Glomerular visceral epithelial cell (primary cell): ENCODE data around the gene SLC25A41.
A peak's percentile ranks its signal among the peaks of the same experiment; 100 is the strongest.

Experiments
- DNase-seq: peaks from one replicate; pipeline ENCODE4 v3.0.0-alpha.2; 2016; ENCODE audit errors: extremely low spot score

Gene SLC25A41

DNA sequence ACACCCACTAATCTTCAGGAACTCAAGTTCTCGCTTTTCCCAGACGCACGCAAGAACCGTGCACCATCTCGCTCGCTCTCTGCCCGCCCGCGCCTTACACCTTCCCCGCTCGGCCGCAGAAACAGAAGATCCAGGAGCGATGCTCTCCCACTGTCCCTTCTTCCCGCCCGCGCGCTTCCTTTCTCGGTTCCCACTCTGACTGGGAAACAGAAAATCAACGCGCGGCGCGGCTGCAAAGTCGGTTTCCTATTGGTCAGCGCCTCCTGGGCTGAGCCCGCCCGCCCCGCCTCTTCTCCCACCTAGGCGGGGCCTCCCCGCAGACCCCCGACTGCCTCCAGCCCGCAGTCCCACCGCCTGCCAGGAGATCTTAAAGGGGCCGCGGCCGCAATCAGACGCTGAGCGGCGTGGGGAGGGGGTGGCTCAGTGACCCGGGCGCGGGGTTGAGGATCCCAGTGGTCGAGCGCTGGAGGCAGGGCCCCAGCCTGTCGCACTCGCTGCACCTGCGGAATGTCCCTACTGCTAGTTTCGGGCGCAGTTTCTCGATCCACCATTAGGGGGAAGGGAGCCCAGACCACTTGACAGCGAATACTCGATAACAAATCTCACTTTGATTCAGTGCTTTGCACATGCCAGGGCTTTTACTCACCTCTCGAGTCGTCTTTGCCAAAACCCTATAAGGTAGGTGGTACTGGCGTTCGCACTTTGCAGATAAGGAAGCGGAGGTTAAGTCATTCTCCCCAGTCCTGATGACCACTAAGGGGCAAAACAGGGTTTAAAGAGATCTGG is 26.7 kb upstream of the SLC25A41 start:
- DNase-seq = peak; percentile 98

GRCh38 chr19:6459262-6460098 is 25.9 kb upstream of the SLC25A41 start, which contains the start of gene SLC25A23:
SLC25A23 (minus strand) TSS chr19:6459792; CDS start chr19:6459628, 164 bp downstream.
- peak; percentile 81 for DNase-seq

DNA sequence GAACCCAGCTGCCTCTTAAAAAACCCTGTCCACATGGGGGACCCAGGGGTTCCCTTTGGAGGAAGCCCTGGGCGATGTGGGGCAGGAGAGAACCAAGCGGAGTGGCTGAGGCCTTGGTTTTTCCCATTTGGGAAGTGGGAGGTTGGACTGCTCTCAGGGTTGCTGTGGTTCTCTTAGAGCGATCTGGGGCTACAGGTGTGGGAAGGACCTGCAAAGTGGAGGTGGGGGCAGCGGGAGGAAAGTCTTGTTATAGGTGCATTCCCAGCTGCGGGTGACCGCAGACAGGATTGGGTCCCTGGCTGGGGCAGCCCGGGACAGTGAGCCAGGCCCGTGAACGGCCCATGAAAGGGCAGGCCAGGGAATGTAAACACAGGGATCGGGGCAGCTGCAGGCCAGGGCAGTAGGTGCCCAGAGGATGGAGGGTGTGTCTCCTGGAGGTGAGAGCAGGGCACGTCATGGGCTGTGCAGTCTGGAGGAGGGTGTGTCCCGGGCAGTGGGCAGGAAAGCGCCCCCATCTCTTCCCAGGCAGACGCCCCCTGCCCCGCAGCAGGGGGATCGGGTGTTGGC is 25.2 kb upstream of the SLC25A41 start:
- DNase-seq = no peak

DNA sequence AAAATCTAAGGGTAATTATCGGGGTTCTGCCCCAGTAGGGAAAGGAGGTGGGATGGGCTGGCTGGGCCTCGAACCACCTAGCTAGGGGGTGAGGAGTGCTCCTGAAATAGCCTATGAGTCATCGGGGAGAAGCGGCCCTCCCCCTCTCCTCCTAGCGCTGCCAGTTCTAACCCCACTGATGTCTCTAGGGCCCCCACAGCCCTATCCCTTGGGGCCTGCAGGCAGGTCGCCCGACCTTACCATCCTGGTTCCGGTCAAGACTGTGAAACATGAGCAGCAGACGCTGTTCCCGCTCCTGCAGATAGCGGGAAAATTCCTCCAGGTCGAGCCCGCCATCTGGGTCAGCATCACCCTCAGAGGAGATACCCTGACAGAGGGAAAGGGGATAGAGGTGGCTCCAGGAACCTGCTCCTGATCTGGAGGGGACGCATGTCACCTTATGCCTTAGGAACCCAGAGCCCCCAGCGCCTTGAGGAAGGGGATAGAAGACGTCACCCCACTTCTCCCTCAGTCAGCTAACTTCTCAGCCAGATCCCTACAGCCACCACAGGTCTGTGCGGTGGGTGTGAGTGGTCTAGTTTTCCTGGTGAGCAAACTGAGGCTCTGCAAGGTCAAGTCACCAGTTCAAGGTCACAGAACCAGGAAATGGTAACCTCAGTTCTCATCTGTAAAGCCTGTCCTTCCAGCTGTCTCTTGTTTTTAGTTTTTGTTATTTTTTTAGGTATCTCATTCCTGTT is 24.6 kb upstream of the SLC25A41 start:
- no peak for DNase-seq

DNA sequence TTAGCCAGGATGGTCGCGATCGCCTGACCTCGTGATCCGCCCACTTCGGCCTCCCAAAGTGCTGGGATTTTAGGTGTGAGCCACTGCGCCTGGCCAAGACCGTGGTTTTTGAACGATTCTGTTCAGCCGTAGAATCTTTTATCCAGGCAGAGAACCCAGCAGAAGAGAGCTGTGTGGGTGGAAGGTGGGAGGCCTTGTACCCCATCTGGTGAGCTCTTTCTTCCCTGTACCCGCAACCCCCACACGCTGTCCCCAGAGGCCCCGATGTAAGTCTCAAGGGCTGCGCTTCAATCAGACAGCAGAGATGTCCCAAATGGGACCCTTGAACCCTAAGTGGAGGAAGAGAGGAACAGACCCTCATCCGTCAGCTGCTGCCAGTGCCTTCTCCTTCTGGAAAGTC is 22.4 kb upstream of the SLC25A41 start:
- DNase-seq = no peak

DNA sequence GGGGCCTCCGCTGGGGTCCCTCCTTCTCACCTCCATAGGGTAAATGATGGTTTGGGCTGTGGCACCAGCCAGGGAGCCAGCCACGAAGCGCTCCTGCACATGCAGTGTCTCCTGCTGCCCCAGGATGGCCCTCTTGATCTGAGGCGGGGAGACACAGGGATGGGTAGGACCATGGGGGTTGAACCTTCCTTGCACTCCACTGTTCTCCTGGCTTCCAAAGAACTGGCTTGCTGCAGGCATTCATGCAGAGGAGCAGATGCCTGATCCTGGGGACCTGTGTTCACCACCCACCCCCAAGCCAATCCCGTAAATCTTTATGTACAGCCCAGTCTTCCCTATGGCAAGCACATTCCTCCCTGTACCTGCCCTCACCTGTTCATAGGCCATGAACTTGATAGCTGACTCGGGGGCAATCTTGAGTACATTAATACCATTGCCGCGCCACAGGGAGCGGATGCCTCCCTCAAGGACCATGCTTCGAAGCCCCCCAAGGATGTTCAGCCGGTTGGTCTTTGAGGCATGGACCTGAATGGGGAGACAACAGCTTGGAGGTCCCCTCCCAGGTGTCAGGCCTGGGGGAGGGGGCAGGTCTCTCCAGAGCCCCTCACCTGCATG is 20.5 kb upstream of the SLC25A41 start:
- no peak for DNase-seq

DNA sequence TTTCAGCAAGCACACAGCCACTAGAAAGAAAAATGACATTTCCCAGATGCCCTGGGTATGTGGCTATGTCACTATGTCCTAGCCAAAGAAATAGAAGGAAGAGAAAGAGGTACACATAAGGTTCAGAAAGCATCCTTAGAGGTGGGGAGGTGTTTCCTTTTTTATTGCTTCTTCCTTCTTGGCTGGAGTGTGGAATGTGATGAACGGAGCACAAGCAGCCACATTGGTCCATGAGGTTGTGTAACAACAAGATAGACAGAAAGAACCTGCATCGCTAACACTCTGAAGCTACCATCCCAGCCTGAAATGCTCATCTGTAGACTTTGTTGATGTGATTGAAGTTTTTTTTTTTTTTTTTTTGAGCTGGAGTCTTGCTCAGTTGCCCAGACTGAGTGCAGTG is 19.3 kb upstream of the SLC25A41 start:
- no peak for DNase-seq

- no peak for DNase-seq
These were observed 18.7 kb upstream of the SLC25A41 start for GRCh38 chr19:6452223-6452614.

DNA sequence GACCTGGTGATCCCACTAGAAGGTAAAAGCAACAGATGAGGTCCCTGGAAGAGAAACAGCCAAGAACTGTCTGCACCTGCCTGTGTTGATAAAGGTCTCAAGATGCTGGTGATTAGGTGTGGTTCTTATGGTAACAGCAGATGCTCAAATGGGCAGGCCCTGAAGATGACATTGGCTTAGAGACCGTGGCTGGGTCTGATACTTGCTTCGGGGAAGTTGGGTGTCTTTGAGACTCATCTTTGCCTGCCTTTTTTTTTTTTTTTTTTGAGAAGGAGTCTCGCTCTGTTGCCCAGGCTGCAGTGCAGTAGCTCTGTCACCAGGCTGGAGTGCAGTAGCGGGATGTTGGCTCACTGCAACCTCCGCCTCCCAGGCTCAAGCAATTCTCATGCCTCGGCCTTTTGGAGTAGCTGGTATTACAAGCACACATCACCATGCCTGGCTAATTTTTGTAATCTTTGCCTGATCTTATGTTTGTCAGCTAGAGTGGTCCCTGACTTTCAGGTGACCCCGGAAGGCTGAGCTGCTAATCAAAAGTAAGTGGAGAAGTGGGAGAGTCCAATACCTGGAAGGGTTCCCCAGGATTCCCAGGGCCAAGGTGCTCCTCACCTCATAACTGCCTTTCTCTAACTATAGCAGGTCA is 18.1 kb upstream of the SLC25A41 start:
- DNase-seq = no peak

DNA sequence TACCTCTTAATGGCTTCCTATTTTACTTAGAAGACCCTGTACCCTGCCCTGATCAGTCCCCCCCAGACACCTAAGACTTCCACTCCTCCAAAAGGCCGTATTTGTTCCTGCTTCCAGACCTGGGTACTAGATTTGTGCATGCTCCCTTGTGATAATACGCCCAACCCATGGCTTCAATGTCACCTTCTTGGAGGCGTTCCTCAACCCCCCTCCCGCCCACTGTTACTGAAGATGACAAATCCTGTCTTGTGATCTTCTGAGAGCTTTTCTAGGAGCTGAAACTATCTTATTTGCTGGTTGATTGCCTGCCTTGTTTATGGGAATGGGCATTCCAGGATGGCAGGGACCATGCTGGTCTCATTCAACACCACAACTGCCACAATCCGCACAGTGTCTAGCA is 16.6 kb upstream of the SLC25A41 start:
- no peak for DNase-seq

GRCh38 chr19:6448045-6448444 is 14.5 kb upstream of the SLC25A41 start:
- no peak for DNase-seq

- DNase-seq = no peak
These were observed 12.9 kb upstream of the SLC25A41 start for GRCh38 chr19:6446452-6446851.

GRCh38 chr19:6443986-6444385 is 10.4 kb upstream of the SLC25A41 start:
- DNase-seq = no peak

- DNase-seq = no peak
These were observed 8.6 kb upstream of the SLC25A41 start for GRCh38 chr19:6442087-6442688.

GRCh38 chr19:6440905-6441304 is 7.3 kb upstream of the SLC25A41 start:
- no peak for DNase-seq

GRCh38 chr19:6439743-6440142 is 6.2 kb upstream of the SLC25A41 start:
- no peak for DNase-seq

GRCh38 chr19:6433165-6433564 is 398 bp downstream of the SLC25A41 start:
- DNase-seq = no peak

GRCh38 chr19:6431891-6432290 is 1.7 kb downstream of the SLC25A41 start:
- DNase-seq = no peak

DNA sequence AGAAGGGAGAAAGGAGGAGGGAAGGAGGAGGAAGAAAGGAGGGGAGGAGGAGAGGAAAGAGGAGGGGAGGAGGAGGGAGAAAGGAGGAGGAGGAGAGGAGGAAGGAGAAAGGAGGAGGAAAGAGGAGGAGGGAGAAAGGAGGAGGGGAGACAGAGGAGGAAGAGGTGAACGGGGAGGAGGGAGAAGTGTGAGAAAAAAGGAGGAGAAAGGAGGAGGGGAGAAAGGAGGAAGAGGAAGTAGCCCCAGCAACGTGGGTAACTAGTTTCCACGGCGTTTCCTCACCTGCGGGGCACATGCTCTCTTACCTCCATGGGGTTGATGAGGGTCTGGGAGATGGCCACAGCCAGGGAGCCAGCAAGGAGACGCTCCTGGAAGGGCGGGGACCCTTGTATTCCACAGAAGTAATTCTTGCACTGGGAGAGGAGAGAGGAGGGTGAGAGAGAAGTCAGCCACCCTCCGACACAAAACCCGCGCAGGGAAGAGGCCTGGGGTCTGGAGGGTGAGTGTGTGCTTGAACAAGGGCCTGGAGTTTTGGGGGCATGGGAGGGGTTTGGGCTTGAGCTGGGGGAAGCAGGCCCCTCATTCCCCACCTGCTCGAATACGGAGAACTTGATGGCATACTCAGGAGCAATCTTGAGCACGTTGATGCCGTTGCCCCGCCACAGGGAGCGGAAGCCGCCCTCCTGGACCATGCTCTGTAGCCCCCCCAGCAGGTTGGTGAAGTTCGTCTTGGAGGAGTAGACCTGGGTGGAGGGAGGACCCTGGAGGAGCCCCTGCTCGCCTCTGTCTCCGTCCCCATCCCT is 3.9 kb downstream of the SLC25A41 start:
- DNase-seq = no peak
